ENCODE measurements around the gene SUN1. TPM values are rescaled to one million over a fixed set of nuclear protein-coding genes. Genes with fewer than 3 reads are reported as not detected.

SUN1 gene, protein sequence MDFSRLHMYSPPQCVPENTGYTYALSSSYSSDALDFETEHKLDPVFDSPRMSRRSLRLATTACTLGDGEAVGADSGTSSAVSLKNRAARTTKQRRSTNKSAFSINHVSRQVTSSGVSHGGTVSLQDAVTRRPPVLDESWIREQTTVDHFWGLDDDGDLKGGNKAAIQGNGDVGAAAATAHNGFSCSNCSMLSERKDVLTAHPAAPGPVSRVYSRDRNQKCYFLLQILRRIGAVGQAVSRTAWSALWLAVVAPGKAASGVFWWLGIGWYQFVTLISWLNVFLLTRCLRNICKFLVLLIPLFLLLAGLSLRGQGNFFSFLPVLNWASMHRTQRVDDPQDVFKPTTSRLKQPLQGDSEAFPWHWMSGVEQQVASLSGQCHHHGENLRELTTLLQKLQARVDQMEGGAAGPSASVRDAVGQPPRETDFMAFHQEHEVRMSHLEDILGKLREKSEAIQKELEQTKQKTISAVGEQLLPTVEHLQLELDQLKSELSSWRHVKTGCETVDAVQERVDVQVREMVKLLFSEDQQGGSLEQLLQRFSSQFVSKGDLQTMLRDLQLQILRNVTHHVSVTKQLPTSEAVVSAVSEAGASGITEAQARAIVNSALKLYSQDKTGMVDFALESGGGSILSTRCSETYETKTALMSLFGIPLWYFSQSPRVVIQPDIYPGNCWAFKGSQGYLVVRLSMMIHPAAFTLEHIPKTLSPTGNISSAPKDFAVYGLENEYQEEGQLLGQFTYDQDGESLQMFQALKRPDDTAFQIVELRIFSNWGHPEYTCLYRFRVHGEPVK
- total RNA-seq (101 and 109 TPM in 2 replicates), polyA plus RNA-seq (72.3 and 75.0 TPM in 2 replicates)

DNA sequence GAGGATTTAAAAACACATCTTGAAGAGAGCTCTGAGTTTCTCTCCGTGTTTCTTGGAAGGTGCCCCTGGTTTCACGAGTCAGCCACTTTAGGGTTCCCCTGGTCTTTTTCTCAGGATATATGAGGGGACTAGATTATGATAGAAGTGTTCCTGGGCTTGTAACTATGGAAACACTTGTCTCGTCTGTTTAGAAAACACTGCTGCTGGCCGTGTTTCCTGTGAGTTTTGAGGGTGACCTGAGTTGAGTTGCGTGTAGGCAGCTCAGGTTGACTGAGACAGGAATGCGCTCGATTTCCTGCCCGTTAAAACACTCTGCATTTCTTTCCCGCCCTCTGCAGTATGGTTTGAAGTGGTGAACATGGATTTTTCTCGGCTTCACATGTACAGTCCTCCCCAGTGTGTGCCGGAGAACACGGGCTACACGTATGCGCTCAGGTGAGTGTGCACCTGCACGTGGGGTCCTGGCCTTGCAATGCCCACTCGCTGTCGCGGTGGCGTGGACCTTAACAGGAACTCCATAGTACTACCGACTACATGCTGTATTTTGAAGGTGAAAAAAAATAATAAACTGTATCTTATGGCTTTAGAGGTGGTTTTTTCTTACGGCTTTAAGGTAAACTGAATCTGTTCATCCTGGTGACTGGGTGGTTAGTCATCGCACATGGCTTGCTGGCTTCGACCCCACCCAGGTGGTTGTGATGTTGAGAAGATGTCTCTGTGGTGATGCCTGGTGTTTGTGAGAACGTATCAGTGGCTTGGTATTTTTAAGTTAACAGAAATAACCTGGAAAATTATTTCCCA, at the start of gene SUN1:
Gene SUN1, plus strand, starts transcription at position 310 of the 801 bp plus-strand sequence. Its CDS starts 49 bp downstream, at position 359.
- Histone ChIP-seq H3K27me3 (no peaks in the 10 kb centered on the region), H3K4me1 (ENCODE audit: insufficient read depth) (peaks cover 23% of the 10 kb centered on the region), H3K79me2 (peaks cover 89% of the 10 kb centered on the region), H3K4me3 (no peak within 1 kb of the TSS), H3K9me2 (replicated peaks; ENCODE audit: insufficient read depth) (no peaks in the 10 kb centered on the region), H2AFZ (no peak within 1 kb of the TSS), H4K20me1 (ENCODE audit: insufficient read depth, poor library complexity, severe bottlenecking) (peaks cover 25% of the 10 kb centered on the region), H3K36me3 (replicated peaks; ENCODE audit: insufficient read depth, low read depth) (no peaks in the 10 kb centered on the region), H3K9me3 (ENCODE audit: low read depth) (no peaks in the 10 kb centered on the region), H3K27ac (peak within 1 kb of the TSS; percentile 95), H3K4me2 (peak within 1 kb of the TSS; percentile 65)
- TF ChIP-seq, protein P1, sequence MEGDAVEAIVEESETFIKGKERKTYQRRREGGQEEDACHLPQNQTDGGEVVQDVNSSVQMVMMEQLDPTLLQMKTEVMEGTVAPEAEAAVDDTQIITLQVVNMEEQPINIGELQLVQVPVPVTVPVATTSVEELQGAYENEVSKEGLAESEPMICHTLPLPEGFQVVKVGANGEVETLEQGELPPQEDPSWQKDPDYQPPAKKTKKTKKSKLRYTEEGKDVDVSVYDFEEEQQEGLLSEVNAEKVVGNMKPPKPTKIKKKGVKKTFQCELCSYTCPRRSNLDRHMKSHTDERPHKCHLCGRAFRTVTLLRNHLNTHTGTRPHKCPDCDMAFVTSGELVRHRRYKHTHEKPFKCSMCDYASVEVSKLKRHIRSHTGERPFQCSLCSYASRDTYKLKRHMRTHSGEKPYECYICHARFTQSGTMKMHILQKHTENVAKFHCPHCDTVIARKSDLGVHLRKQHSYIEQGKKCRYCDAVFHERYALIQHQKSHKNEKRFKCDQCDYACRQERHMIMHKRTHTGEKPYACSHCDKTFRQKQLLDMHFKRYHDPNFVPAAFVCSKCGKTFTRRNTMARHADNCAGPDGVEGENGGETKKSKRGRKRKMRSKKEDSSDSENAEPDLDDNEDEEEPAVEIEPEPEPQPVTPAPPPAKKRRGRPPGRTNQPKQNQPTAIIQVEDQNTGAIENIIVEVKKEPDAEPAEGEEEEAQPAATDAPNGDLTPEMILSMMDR (IDR thresholded peaks at IDR 0.05; ENCODE audit: poor library complexity) = no peak
- TF ChIP-seq EZH2 (IDR thresholded peaks at IDR 0.05; ENCODE audit: borderline replicate concordance) (no peak), EZH2phosphoT487 (IDR thresholded peaks at IDR 0.05; ENCODE audit: low read depth, severe bottlenecking, unreplicated experiment) (no peak)
- DNase-seq (ENCODE audit: low spot score) = peak; percentile 63
- 76% methylated on average over 24 of the region's 24 CpGs for WGBS (ENCODE audit: low lambda C conversion rate, missing lambda C conversion rate)

DNA sequence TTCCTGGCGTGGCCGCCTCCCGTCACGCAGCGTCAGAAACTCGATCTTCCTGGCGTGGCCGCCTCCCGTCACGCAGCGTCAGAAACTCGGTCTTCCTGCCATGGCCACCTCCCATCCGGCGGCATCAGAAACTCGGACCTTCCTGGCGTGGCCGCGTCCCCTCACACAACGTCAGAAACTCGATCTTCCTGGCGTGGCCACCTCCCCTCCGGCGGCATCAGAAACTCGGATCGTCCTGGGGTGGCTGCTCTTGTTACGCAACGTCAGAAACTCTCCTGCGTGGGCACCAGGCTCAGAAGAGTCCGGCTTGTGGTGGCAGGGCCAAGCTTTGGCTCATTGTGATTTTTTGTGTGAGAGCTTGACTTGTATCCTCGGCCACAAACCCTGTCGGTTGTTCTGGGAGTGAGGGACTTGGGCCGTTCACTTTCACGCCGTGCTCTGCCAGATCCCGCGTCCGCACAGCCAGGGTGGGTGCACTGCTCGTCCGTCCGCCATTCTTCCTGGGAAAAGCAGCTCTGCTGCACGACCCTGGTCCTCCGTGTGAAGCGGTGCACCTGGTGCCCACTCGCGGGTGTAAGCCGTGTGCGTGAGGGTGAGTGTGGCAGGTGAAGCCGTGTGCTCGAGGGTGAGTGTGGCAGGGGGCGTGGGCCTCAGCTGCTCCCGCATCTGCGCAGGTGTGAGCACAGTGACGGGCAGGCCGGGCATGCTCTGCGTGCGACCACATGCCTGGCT, 49.4 kb upstream of the SUN1 start:
- no peaks in the 10 kb centered on the region for H3K9me3 ChIP-seq (ENCODE audit: low read depth)
- no peak overlapping the region for H3K27ac ChIP-seq
- no peaks in the 10 kb centered on the region for H3K79me2 ChIP-seq
- H3K4me3 ChIP-seq = no peak overlapping the region
- H3K4me2 ChIP-seq = no peak overlapping the region
- no peaks in the 10 kb centered on the region for H3K4me1 ChIP-seq (ENCODE audit: insufficient read depth)
- no peaks in the 10 kb centered on the region for H3K36me3 ChIP-seq (replicated peaks; ENCODE audit: insufficient read depth, low read depth)
- DNase-seq (ENCODE audit: low spot score) = no peak
- WGBS (ENCODE audit: low lambda C conversion rate, missing lambda C conversion rate) = 98% methylated on average over 50 of the region's 56 CpGs
- no peaks in the 10 kb centered on the region for H3K9me2 ChIP-seq (replicated peaks; ENCODE audit: insufficient read depth)
- no peak for TF ChIP-seq EZH2 (IDR thresholded peaks at IDR 0.05; ENCODE audit: borderline replicate concordance)
- TF ChIP-seq, protein P1 (IDR thresholded peaks at IDR 0.05; ENCODE audit: poor library complexity) = no peak
- TF ChIP-seq EZH2phosphoT487 (IDR thresholded peaks at IDR 0.05; ENCODE audit: low read depth, severe bottlenecking, unreplicated experiment) = no peak
- H4K20me1 ChIP-seq (ENCODE audit: insufficient read depth, poor library complexity, severe bottlenecking) = no peaks in the 10 kb centered on the region
- H3K27me3 ChIP-seq = no peaks in the 10 kb centered on the region
- H2AFZ ChIP-seq = no peak overlapping the region
